Measurements from ENCODE around the gene NBEA. TPM values are rescaled to one million over a fixed set of nuclear protein-coding genes. Genes with fewer than 3 reads are reported as not detected.

NBEA gene
- total and polyA plus RNA-seq, 8 donors = 5.9 to 14.1 (median 11.3) TPM

- Histone ChIP-seq H3K27ac (no peak overlapping the region), H3K36me3 (no peaks in the 10 kb centered on the region), H3K9me3 (no peaks in the 10 kb centered on the region), H3K27me3 (peaks cover 98 to 100% of the 10 kb centered on the region in 2 donors), H3K4me1 (peaks cover 5 to 14% of the 10 kb centered on the region in 2 donors), H3K4me3 (no peak overlapping the region)
- DNase-seq (no peak), ATAC-seq (no peak)
- intact Hi-C loops (cut with DNase I) = no loop called here
- TF ChIP-seq CTCF (IDR thresholded peaks at IDR 0.05) = no peak
These were observed 531.2 kb downstream of the NBEA start for GRCh38 chr13:35473206-35473775.

GRCh38 chr13:35473802-35474201 lies 531.7 kb downstream of the NBEA start:
- H3K36me3 ChIP-seq = no peaks in the 10 kb centered on the region
- H3K9me3 ChIP-seq = no peaks in the 10 kb centered on the region
- no peak overlapping the region for H3K4me3 ChIP-seq
- H3K27ac ChIP-seq = no peak overlapping the region
- DNase-seq (no peak), ATAC-seq (no peak)
- peaks cover 5 to 14% of the 10 kb centered on the region in 2 donors for H3K4me1 ChIP-seq
- intact Hi-C loops (cut with DNase I) = no loop called here
- H3K27me3 ChIP-seq = peaks cover 99 to 100% of the 10 kb centered on the region in 2 donors
- TF ChIP-seq CTCF (IDR thresholded peaks at IDR 0.05) = no peak

GRCh38 chr13:35474496-35475211 lies 532.6 kb downstream of the NBEA start:
- H3K4me3 ChIP-seq = no peak overlapping the region
- no peaks in the 10 kb centered on the region for H3K9me3 ChIP-seq
- intact Hi-C loops (cut with DNase I) = no loop called here
- no peak for ATAC-seq
- H3K27me3 ChIP-seq = peaks cover 99 to 100% of the 10 kb centered on the region in 2 donors
- peaks cover 5 to 14% of the 10 kb centered on the region in 2 donors for H3K4me1 ChIP-seq
- no peaks in the 10 kb centered on the region for H3K36me3 ChIP-seq
- H3K27ac ChIP-seq = no peak overlapping the region
- DNase-seq = no peak
- no peak for TF ChIP-seq CTCF (IDR thresholded peaks at IDR 0.05)

GRCh38 chr13:35475212-35475959 lies 533.3 kb downstream of the NBEA start:
- Histone ChIP-seq H3K27ac (no peak overlapping the region), H3K4me3 (peak overlapping the region in 1 of 2 donors; percentile 14), H3K9me3 (no peaks in the 10 kb centered on the region), H3K27me3 (peaks cover 92 to 98% of the 10 kb centered on the region in 2 donors), H3K36me3 (no peaks in the 10 kb centered on the region), H3K4me1 (peaks cover 5 to 14% of the 10 kb centered on the region in 2 donors)
- no peak for TF ChIP-seq CTCF (IDR thresholded peaks at IDR 0.05)
- intact Hi-C loops (cut with DNase I) = no loop called here
- DNase-seq = peak in 1 of 4 donors; percentile 75
- ATAC-seq = peak; percentile 19
